SK-N-MC (cell line): ENCODE data around the gene BMERB1.

Experiments used
- EZH2 ChIP-seq: fragments of 200-600 bp; sonication (generic); IDR thresholded peaks from one replicate; pipeline ENCODE4 v1.6.1; 2017; ENCODE audit warnings: antibody characterized with exemption
- POLR2AphosphoS5 ChIP-seq: IDR thresholded peaks from 2 replicates; pipeline ENCODE4 v1.6.1; 2012; ENCODE audit warnings: mild to moderate bottlenecking, low read depth, low read length, borderline replicate concordance

DNA sequence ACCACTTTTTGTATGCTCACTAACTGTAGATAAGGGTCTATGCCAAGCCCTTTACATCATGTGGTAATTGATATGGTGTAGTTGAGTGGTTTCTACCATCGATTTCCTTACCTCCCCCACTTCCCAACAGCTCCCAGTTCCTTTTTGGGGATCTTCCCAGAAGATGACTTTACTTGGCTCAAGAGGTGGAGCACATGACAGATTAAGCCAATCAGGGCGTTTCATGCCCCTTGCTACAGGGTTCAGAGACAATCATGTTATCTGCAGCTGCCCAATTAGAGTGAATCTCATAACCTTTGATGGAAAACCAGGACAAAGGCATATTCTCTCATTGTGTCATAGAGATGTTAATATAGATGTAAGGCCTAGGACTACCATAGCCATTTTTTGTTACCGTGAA, 16.2 kb upstream of the BMERB1 start:
- TF ChIP-seq POLR2AphosphoS5, result no peak
- TF ChIP-seq EZH2, result no peak
